NCI-H146 treated with DMSO at 0.1 percent for 48 hours (cell line): Measurements from ENCODE around the gene ZNF576.
A peak's percentile ranks its signal among the peaks of the same experiment; 100 is the strongest.
"Not testable (repeated sequence)": the region's sequence is repeated elsewhere in the genome, so short reads cannot be mapped to it uniquely, and the experiment has no call there.

ENCODE experiments used
- DNase-seq: peaks from one replicate; lab custom pipeline; 2025; ENCODE audit not compliant: unreplicated experiment; lab: John Stamatoyannopoulos, UW

ZNF576 gene

GRCh38 chr19:43574424-43575155, 21.8 kb upstream of the ZNF576 start:
- no peak for DNase-seq

DNA sequence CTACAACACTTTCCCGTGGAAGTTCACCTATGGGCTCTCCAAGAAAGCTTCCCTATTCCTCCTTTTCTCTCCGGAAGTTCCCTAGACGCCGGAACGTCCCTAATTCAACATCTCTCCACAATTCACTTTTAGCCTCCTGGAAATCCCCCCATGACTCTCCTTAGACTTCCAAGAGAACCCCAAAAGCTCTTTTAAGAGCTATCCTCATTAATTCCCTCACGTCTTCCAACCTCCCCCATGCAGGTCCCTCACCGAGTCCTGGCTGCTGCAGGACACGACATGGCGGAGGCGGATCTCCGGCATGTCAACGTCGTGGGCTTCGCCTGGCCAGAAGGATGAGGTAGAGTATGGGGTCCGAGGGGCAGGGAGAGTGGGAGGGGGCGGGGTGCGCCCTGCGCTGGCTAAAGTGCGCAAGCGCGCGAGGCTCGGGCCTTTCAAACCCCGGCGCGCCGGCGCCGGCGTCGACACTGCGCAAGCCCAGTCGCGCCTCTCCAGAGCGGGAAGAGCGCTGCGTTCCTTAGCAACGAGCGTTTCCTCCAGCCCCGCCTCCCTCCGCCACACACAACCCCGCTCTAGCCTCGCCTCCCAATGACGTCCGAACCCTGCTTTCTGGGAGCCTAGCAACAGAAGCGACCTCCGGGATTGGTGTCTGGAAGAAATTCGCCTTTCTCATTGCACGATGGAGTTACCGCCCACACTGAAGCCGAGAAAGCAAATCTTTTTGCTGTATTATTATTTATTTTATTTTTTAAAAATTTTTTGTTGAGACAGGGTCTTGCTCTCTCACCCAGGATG, 21.0 kb upstream of the ZNF576 start, which contains the start of the genes PINLYP and XRCC1:
Gene PINLYP, plus strand, starts transcription at position 646 of the 795 bp plus-strand sequence. CDS start 1,391 bp downstream, outside the sequence.
Gene XRCC1, minus strand, starts transcription at position 372 of the 795 bp plus-strand sequence. Its CDS starts 69 bp downstream, at position 303.
- peak; percentile 99 for DNase-seq

GRCh38 chr19:43575955-43576878, 20.2 kb upstream of the ZNF576 start:
- DNase-seq = peak; percentile 74

DNA sequence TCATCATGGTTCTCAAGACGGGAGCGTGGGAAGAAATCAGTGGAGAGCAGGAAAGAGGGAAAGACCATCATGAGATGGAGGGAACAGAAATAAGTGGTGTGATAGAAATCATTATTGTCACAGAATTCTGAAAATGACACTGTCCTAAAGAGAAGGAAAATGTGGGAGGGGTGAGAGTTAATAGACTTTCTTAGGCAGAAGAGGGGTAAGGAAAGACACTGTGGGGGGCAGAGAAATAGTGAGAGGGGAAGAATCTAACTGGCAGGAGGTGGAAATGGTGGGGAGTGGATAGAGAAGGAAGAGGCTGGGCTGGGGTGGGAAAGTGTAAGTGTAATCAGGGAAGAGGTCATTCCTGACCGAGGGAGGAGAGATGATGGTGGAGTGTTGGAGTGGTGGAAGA, 17.6 kb upstream of the ZNF576 start:
- no peak for DNase-seq

DNA sequence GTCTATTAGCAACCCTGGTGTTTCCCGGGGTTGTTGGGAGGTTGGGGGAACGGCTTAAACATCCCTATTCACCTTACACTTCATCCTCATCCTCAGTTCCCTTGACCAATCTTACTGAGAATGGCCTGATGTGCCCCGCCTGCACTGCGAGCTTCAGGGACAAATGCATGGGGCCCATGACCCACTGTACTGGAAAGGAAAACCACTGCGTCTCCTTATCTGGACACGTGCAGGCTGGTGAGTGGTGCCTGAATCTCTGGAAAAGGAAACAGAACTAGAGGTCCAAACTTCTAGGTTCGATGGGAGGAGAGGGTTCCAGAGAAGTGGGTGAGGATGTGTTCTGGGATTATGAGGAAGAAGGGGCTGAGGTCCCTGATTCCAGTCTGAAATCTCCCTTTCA, 14.9 kb upstream of the ZNF576 start:
- no peak for DNase-seq

DNA sequence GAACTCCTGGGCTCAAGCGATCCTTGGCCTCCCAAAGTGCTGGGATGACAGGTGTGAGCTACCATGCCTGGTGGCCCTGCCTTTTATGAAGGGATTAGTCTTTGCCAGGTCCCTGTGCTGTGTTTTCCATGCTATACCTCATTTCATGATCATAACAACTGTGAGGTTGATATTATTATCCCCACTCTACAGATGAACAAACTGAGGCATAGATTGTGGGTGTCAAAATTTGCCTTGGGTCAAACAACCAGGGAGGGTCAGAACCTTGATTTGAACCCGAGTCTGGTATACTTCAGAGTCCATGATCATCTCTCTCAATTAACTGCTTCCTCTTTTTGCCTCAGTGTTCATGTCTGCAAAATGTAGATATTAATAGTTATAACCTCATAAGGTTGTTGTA, 13.9 kb upstream of the ZNF576 start:
- no peak for DNase-seq

DNA sequence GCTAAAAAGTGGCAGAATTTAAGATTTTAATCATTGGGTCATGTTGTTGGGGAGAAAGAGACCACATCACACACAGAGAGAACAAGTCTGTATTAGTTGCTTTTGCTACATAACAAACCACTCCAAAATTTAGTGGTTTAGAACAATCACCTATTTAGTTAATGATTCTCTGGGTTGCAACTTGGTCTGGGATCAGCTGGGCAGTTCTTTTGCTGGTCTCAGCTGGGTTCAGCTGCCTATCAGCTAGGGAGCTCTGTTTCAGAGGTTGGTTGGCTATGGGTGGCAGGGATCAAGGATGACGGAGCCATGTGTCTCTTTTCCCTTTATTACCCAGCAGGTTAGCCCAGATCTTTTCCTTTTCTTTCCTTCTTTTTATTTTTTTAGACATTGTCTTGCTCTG, 11.9 kb upstream of the ZNF576 start:
- DNase-seq = no peak

DNA sequence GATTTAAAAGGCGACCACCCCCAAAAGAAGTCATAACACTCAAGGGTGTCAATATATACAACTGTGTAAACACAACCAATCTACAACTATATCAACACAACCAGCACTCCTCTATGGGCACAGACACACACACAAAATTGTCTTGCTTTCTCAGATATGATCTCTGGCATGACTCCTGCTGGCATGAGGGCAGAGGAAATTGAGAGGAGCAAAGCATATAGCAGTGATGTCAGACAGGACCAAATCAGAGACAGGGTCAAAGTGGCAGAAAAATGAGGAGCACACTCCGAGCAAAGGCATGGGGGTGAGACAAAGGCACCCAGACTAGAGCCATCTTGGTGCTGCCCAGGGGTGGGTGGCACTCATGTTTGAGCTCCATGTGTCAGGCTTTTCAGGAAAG, 10.0 kb upstream of the ZNF576 start:
- DNase-seq = no peak

DNA sequence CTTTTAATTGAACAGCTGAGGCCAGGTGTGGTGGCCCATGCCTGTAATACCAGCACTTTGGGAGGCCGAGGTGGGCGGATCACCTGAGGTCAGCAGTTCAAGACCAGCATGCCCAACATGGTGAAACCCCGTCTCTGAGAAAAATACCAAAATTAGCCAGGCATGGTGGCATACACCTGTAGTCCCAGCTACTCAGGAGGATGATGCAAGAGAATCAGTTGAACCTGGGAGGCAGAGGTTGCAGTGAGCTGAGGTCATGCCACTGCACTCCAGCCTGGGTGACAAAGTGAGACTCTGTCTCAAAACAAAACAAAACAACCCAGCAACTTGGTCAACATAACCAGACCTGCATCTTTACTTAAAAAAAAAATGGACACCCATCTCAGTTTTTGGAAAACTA, 9.4 kb upstream of the ZNF576 start:
- not testable (repeated sequence) for DNase-seq

- DNase-seq = no peak
Measured at GRCh38 chr19:43589277-43589676, 7.1 kb upstream of the ZNF576 start.

GRCh38 chr19:43589678-43590077, 6.7 kb upstream of the ZNF576 start:
- no peak for DNase-seq

GRCh38 chr19:43591904-43592772, 4.3 kb upstream of the ZNF576 start:
- DNase-seq = no peak

GRCh38 chr19:43592800-43593350, 3.5 kb upstream of the ZNF576 start:
- DNase-seq = no peak

GRCh38 chr19:43594081-43594697, 2.2 kb upstream of the ZNF576 start:
- no peak for DNase-seq

- no peak for DNase-seq
Measured at GRCh38 chr19:43594710-43595604, 1.4 kb upstream of the ZNF576 start.

- DNase-seq = no peak
Measured at GRCh38 chr19:43595605-43595998, 793 bp upstream of the ZNF576 start.

DNA sequence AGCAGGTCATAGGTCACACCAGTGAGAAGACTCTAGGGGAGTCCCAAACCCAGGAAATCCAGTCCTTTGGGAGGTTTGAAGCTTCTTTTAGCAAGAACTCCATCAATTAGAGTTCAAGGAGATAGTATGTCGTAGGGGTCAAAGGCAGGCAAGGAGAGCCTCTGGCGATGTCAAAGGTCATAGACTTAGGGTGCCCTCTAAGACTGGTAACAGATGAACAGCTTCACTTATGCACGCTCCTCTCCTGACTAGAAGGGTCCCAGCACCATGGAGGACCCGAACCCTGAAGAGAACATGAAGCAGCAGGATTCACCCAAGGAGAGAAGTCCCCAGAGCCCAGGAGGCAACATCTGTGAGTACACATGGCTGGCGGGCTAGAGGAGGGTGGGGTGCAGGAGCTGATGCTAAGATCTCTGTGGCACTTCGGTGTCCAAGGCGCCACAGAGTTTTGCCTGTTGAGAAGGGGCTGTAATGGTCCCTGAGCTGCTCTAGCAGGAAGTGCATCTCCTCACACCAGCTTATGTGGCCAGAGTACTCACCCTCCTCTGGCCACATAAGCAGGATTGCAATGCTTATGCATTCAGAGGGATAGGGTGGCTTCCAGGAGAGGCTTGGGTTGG, 557 bp downstream of the ZNF576 start:
- DNase-seq = no peak

DNA sequence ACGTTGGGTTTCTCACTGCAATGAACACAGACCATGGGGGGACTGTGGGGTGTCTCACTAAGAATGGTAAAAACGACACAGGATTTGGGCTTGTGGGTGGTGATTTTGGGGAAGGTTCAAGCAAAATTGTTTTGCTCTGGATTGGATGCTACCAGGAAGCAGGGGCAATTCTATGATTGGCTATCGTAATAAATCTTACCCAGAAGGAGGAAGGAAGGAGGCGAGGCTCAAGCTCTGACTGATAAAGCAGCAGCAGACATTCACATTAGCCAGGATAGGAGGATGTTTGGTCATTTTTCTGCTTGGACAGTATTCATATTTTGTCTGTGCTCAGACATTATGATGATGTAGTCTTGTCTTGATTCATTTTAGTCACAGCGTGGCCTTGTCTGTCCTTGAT, 1.5 kb downstream of the ZNF576 start:
- no peak for DNase-seq
